ENCODE results near the gene USP31. TPM values are rescaled to one million over a fixed set of nuclear protein-coding genes. Genes with fewer than 3 reads are reported as not detected.

USP31 gene
- total and polyA plus RNA-seq, 2 of the 13 experiments (the other 11 are each of a cell fraction or from before 2014, with no cell fraction given) = 22.5 to 23.3 TPM

GRCh38 chr16:23026784-23027362, 122.4 kb downstream of the USP31 start (continued):
- peak; percentile 60; the same call in 1 of the 2 replicates for TF ChIP-seq ZNF574 (CRISPR knock-in tag; IDR thresholded peaks at IDR 0.05)
- no peak for TF ChIP-seq HINFP (CRISPR knock-in tag; IDR thresholded peaks at IDR 0.05; ENCODE audit: low read depth)
- no peak for TF ChIP-seq JUND (CRISPR knock-in tag; IDR thresholded peaks at IDR 0.05)
- no peak for TF ChIP-seq MEIS2 (CRISPR knock-in tag; IDR thresholded peaks at IDR 0.05)
- peak; percentile 69; the same call in 1 of the 2 replicates for TF ChIP-seq ZSCAN21 (CRISPR knock-in tag; IDR thresholded peaks at IDR 0.05; ENCODE audit: borderline replicate concordance)
- 0 out of 2 replicates have a peak, but pooled peaks have one; percentile 33 for TF ChIP-seq HMG20A (CRISPR knock-in tag; IDR thresholded peaks at IDR 0.05; ENCODE audit: borderline replicate concordance)
- no peak for TF ChIP-seq ZNF737 (CRISPR knock-in tag; IDR thresholded peaks at IDR 0.05; ENCODE audit: borderline replicate concordance)
- no peak for TF ChIP-seq MAX (IDR thresholded peaks at IDR 0.05)
- TF ChIP-seq BCL6 (CRISPR knock-in tag; IDR thresholded peaks at IDR 0.05) = peak; percentile 35; the same call in 1 of the 2 replicates
- 0 out of 2 replicates have a peak, but pooled peaks have one; percentile 41 for TF ChIP-seq MTERF4 (CRISPR knock-in tag; IDR thresholded peaks at IDR 0.05)
- peak; percentile 71; the same call in 1 of the 2 replicates for TF ChIP-seq CERS6 (CRISPR knock-in tag; IDR thresholded peaks at IDR 0.05)
- TF ChIP-seq DZIP1 (CRISPR knock-in tag; IDR thresholded peaks at IDR 0.05) = no peak
- TF ChIP-seq ZBTB44 (CRISPR knock-in tag; IDR thresholded peaks at IDR 0.05) = peak; percentile 95; the same call in 1 of the 2 replicates
- TF ChIP-seq NFRKB (IDR thresholded peaks at IDR 0.05) = no peak
- 0 out of 2 replicates have a peak, but pooled peaks have one; percentile 48 for TF ChIP-seq KLF12 (CRISPR knock-in tag; IDR thresholded peaks at IDR 0.05; ENCODE audit: borderline replicate concordance)
- no peak for TF ChIP-seq MNT (IDR thresholded peaks at IDR 0.05)

All from HepG2 (cell line).